Activated B cell treated with CpG ODN at 0.5 μM for 24 hours (primary cell): Measurements from ENCODE around the gene CIAO1. TPM values are rescaled to one million over a fixed set of nuclear protein-coding genes. Genes with fewer than 3 reads are reported as not detected.
A peak's percentile ranks its signal among the peaks of the same experiment; 100 is the strongest.

Experiments used
- ATAC-seq: fragments of 200-7000 bp; cut with Tn5 transposase; one replicate; pipeline ENCODE4 v1.10.0; 2021; ENCODE audit warnings: low read depth, mild to moderate bottlenecking, moderate library complexity
- CTCF ChIA-PET: fragments of 350-600 bp; sonication (Branson Sonifier 250); formaldehyde crosslinking; loops from one replicate; lab custom pipeline; 2021; ENCODE audit warnings: antibody characterized with exemption; lab: Charles Lee
- POLR2A ChIA-PET: fragments of 350-600 bp; sonication (Branson Sonifier 250); formaldehyde crosslinking; loops from one replicate; lab custom pipeline; 2021; ENCODE audit warnings: antibody characterized with exemption; lab: Charles Lee
- DNase-seq: peaks from one replicate; pipeline ENCODE4 v3.0.0; 2022
- H3K27ac Mint-ChIP-seq: one replicate; pipeline ENCODE4 v1.8.0; 2020; ENCODE audit warnings: mixed read lengths
- H3K27me3 Mint-ChIP-seq: one replicate; pipeline ENCODE4 v1.8.0; 2021; ENCODE audit warnings: mixed read lengths
- H3K36me3 Mint-ChIP-seq: one replicate; pipeline ENCODE4 v1.8.0; 2021; ENCODE audit warnings: low read depth, mixed read lengths
- H3K4me1 Mint-ChIP-seq: one replicate; pipeline ENCODE4 v1.8.0; 2021; ENCODE audit warnings: mixed read lengths
- H3K4me3 Mint-ChIP-seq: one replicate; pipeline ENCODE4 v1.8.0; 2020; ENCODE audit warnings: mild to moderate bottlenecking, mixed read lengths
- H3K9me3 Mint-ChIP-seq: one replicate; pipeline ENCODE4 v1.8.0; 2020; ENCODE audit warnings: mixed read lengths
- CTCF ChIP-seq: fragments of 200-600 bp; IDR thresholded peaks from one replicate; pipeline ENCODE4 v1.8.0; 2022; ENCODE audit warnings: antibody characterized with exemption, mild to moderate bottlenecking
- intact Hi-C: fragments of 100-400 bp; cut with micrococcal nuclease; formaldehyde crosslinking; loops from one replicate; pipeline ENCODE4 v1.15.1; 2024
- total RNA-seq: library from RNA; stranded (reverse); gene quantifications from 2 replicates; pipeline ENCODE4 v1.2.3, GENCODE V29; 2022

CIAO1 gene
- total RNA-seq, 1 donor from 2014 or later: 71.6 TPM

DNA sequence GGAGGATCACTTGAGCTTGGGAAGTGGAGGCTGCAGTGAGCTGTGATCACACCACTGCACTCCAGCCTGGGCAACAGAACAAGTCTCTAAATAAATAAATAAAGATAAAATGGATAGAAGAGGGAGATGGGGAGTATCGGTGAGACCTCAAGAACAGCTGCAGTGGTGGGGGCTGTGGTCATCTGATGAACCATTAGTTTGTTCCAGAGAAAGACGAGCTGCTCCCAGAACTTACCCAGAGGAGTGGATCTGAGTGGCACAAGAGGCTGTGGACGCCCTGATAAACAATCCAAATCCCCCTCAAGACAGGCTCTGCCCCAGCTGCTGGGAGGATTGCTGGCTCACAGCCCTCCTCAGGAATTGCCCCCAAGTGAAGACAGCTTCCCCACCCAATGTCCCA is 26.9 kb upstream of the CIAO1 start:
- no peak overlapping the region for H3K4me3 Mint-ChIP-seq
- intact Hi-C loops: no loop called here
- peaks cover 34% of the 10 kb centered on the region for H3K4me1 Mint-ChIP-seq
- no peak for TF ChIP-seq CTCF
- no peaks in the 10 kb centered on the region for H3K9me3 Mint-ChIP-seq
- CTCF ChIA-PET: no interaction called here
- POLR2A ChIA-PET: no interaction called here
- peaks cover 3% of the 10 kb centered on the region for H3K36me3 Mint-ChIP-seq
- no peaks in the 10 kb centered on the region for H3K27me3 Mint-ChIP-seq
- no peak for DNase-seq
- no peak for ATAC-seq
- no peak overlapping the region for H3K27ac Mint-ChIP-seq

GRCh38 chr2:96239745-96240264 is 26.2 kb upstream of the CIAO1 start:
- ChIA-PET CTCF (interaction anchor here (1.0 kb wide), 1 partner anchor 101 kb away, joined by 3 read pairs; no protein-coding TSS in a partner anchor), POLR2A (interaction anchor here (0.5 to 2.5 kb wide), 5 partner anchors 16 to 94 kb away, joined by 3 to 10 read pairs (median 6); partner anchors contain the start of genes CIAO1, DUSP2, STARD7 and TMEM127)
- no peaks in the 10 kb centered on the region for H3K27me3 Mint-ChIP-seq
- peaks cover 31% of the 10 kb centered on the region for H3K4me1 Mint-ChIP-seq
- DNase-seq (no peak), ATAC-seq (no peak)
- no peak overlapping the region for H3K27ac Mint-ChIP-seq
- intact Hi-C loops: no loop called here
- no peak for TF ChIP-seq CTCF
- no peak overlapping the region for H3K4me3 Mint-ChIP-seq
- peaks cover 3% of the 10 kb centered on the region for H3K36me3 Mint-ChIP-seq
- no peaks in the 10 kb centered on the region for H3K9me3 Mint-ChIP-seq

GRCh38 chr2:96240341-96241038 is 25.5 kb upstream of the CIAO1 start:
- DNase-seq: no peak
- ChIA-PET POLR2A (interaction anchor here (1.1 to 2.5 kb wide), 5 partner anchors 16 to 95 kb away, joined by 4 to 9 read pairs (median 5); partner anchors contain the start of genes CIAO1, STARD7 and TMEM127), CTCF (interaction anchor here (1.0 to 1.4 kb wide), 2 partner anchors 65 to 102 kb away, joined by 3 to 7 read pairs; no protein-coding TSS in a partner anchor)
- H3K27ac Mint-ChIP-seq: no peak overlapping the region
- intact Hi-C loops: no loop called here
- TF ChIP-seq CTCF: no peak
- no peaks in the 10 kb centered on the region for H3K27me3 Mint-ChIP-seq
- ATAC-seq: no peak
- peaks cover 4% of the 10 kb centered on the region for H3K36me3 Mint-ChIP-seq
- H3K4me1 Mint-ChIP-seq: peaks cover 35% of the 10 kb centered on the region
- H3K4me3 Mint-ChIP-seq: no peak overlapping the region
- no peaks in the 10 kb centered on the region for H3K9me3 Mint-ChIP-seq

- Mint-ChIP-seq H3K36me3 (peaks cover 7% of the 10 kb centered on the region), H3K9me3 (no peaks in the 10 kb centered on the region), H3K4me3 (no peak overlapping the region), H3K27me3 (no peaks in the 10 kb centered on the region), H3K27ac (peak overlapping the region; percentile 90), H3K4me1 (peaks cover 42% of the 10 kb centered on the region)
- POLR2A ChIA-PET: interaction anchor here (0.8 to 2.5 kb wide), 11 partner anchors 7 to 95 kb away, joined by 4 to 35 read pairs (median 5); partner anchors contain the start of genes CIAO1, STARD7 and TMEM127
- DNase-seq (no peak), ATAC-seq (no peak)
- TF ChIP-seq CTCF: no peak
- intact Hi-C loops: no loop called here
- CTCF ChIA-PET: interaction anchor here (1.2 to 1.4 kb wide), 3 partner anchors 20 to 102 kb away, joined by 3 to 7 read pairs (median 4); no protein-coding TSS in a partner anchor
These were observed 24.8 kb upstream of the CIAO1 start for GRCh38 chr2:96241227-96241626.
